Measurements from ENCODE around the gene CTIF.
"Not testable (repeated sequence)": the region's sequence is repeated elsewhere in the genome, so short reads cannot be mapped to it uniquely, and the experiment has no call there.

CTIF gene

GRCh38 chr18:48711651-48712486 is 173.0 kb downstream of the CTIF start:
- peak; percentile 60 for DNase-seq (ENCODE audit: low spot score)

GRCh38 chr18:48713309-48713708 is 174.5 kb downstream of the CTIF start:
- DNase-seq (ENCODE audit: low spot score), result no peak

GRCh38 chr18:48714873-48715272 is 176.0 kb downstream of the CTIF start:
- no peak for DNase-seq (ENCODE audit: low spot score)

GRCh38 chr18:48715711-48716361 is 177.0 kb downstream of the CTIF start:
- no peak for DNase-seq (ENCODE audit: low spot score)

- not testable (repeated sequence) for DNase-seq (ENCODE audit: low spot score)
Observed at GRCh38 chr18:48717227-48717626, 178.4 kb downstream of the CTIF start.

- DNase-seq (ENCODE audit: low spot score), result no peak
Observed at GRCh38 chr18:48718251-48718959, 179.6 kb downstream of the CTIF start.

- no peak for DNase-seq (ENCODE audit: low spot score)
Observed at GRCh38 chr18:48719388-48719787, 180.6 kb downstream of the CTIF start.

- no peak for DNase-seq (ENCODE audit: low spot score)
Observed at GRCh38 chr18:48719974-48720654, 181.3 kb downstream of the CTIF start.

GRCh38 chr18:48720655-48721025 is 181.8 kb downstream of the CTIF start:
- DNase-seq (ENCODE audit: low spot score), result no peak

GRCh38 chr18:48721312-48721711 is 182.5 kb downstream of the CTIF start:
- DNase-seq (ENCODE audit: low spot score), result no peak

GRCh38 chr18:48723016-48723415 is 184.2 kb downstream of the CTIF start:
- DNase-seq (ENCODE audit: low spot score), result no peak

GRCh38 chr18:48723837-48724236 is 185.0 kb downstream of the CTIF start:
- no peak for DNase-seq (ENCODE audit: low spot score)

- no peak for DNase-seq (ENCODE audit: low spot score)
Observed at GRCh38 chr18:48724442-48724841, 185.6 kb downstream of the CTIF start.

GRCh38 chr18:48724939-48725338 is 186.1 kb downstream of the CTIF start:
- DNase-seq (ENCODE audit: low spot score), result no peak

- no peak for DNase-seq (ENCODE audit: low spot score)
Observed at GRCh38 chr18:48725562-48725961, 186.7 kb downstream of the CTIF start.

- no peak for DNase-seq (ENCODE audit: low spot score)
Observed at GRCh38 chr18:48727681-48728080, 188.8 kb downstream of the CTIF start.

- no peak for DNase-seq (ENCODE audit: low spot score)
Observed at GRCh38 chr18:48728204-48728833, 189.5 kb downstream of the CTIF start.

- no peak for DNase-seq (ENCODE audit: low spot score)
Observed at GRCh38 chr18:48729404-48729803, 190.6 kb downstream of the CTIF start.

- DNase-seq (ENCODE audit: low spot score), result no peak
Observed at GRCh38 chr18:48730010-48730409, 191.2 kb downstream of the CTIF start.

- no peak for DNase-seq (ENCODE audit: low spot score)
Observed at GRCh38 chr18:48732767-48733424, 194.1 kb downstream of the CTIF start.

- no peak for DNase-seq (ENCODE audit: low spot score)
Observed at GRCh38 chr18:48733643-48734253, 194.9 kb downstream of the CTIF start.

All from D341Med (cell line).